Stomach smooth muscle (tissue), 2 donors: ENCODE measurements around the gene NANOS1.

Source experiments
- H3K27ac ChIP-seq: one replicate; pipeline ENCODE4 v1.7.0; 2013; ENCODE audit warnings: mild to moderate bottlenecking, low read length, inconsistent platforms
- H3K27me3 ChIP-seq, 2 donors: one replicate each; pipeline ENCODE4 v1.7.0; 2013; ENCODE audit warnings: low read length in 2 of 2; ENCODE audit not compliant: insufficient read depth in 2 of 2, control insufficient read depth in 1 of 2
- H3K36me3 ChIP-seq, 2 donors: one replicate each; pipeline ENCODE4 v1.7.0; 2013; ENCODE audit warnings: low read length in 2 of 2; ENCODE audit not compliant: control insufficient read depth in 2 of 2, insufficient read depth in 2 of 2
- H3K4me1 ChIP-seq: one replicate; pipeline ENCODE4 v1.7.0; 2013; ENCODE audit warnings: low read length; ENCODE audit not compliant: control insufficient read depth, insufficient read depth
- H3K4me3 ChIP-seq, 2 donors: one replicate each; pipeline ENCODE4 v1.7.0; 2013; ENCODE audit warnings: low read length in 2 of 2
- H3K9ac ChIP-seq, 2 donors: one replicate each; pipeline ENCODE4 v1.7.0; 2013; ENCODE audit warnings: low read length in 2 of 2, mild to moderate bottlenecking in 1 of 2
- H3K9me3 ChIP-seq, 2 donors: one replicate each; pipeline ENCODE4 v1.7.0; 2013; ENCODE audit warnings: low read length in 2 of 2; ENCODE audit not compliant: control insufficient read depth in 2 of 2
- donor health status: healthy.
- donor health status: Pancreatic carcinoma.

Gene NANOS1

DNA sequence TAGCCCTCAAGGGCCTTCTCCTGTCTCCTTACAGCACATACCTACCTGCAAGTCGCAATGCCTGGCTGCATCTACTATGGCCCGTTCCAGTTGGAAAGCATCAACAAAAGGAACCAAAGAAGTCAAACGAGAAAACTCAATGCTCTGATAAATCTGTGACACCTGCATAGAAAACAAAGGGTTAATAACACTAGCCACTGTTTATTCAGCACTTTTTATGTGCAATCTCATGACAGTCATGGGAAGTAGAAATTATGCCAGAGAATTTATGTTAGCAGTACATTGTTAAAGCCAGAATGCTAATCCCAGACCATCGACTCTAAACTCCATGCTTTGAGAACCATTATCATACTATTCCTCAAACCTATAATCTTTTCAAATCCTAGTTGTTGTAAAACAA, 30.0 kb downstream of the NANOS1 start:
- no peaks in the 10 kb centered on the region for H3K9me3 ChIP-seq
- H3K27ac ChIP-seq = no peak overlapping the region
- no peaks in the 10 kb centered on the region for H3K27me3 ChIP-seq
- H3K4me1 ChIP-seq = no peaks in the 10 kb centered on the region
- no peak overlapping the region for H3K4me3 ChIP-seq
- H3K9ac ChIP-seq = no peak overlapping the region
- peaks cover 56 to 57% of the 10 kb centered on the region in 2 donors for H3K36me3 ChIP-seq

DNA sequence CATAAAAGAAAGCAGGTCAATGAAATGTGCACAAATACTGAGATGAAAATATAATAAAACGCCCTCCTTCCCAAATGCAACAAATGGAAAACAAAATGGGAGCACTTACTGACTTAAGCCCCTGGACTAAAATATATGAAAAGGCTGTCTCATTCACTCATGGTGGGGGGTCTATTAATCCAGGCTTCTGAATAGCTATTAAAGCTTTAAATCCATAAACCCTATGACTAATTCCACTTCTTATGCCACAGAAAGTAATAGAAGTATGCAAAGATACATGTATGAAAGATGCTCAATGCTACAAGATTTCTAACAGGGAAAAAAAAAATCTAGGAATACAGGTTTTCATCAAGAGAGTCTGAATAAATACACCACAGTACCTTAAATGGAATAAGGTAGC, 30.6 kb downstream of the NANOS1 start:
- Histone ChIP-seq H3K9me3 (no peaks in the 10 kb centered on the region), H3K27me3 (no peaks in the 10 kb centered on the region), H3K4me3 (no peak overlapping the region), H3K27ac (no peak overlapping the region), H3K36me3 (peaks cover 60% of the 10 kb centered on the region in 2 donors), H3K4me1 (no peaks in the 10 kb centered on the region), H3K9ac (no peak overlapping the region)

DNA sequence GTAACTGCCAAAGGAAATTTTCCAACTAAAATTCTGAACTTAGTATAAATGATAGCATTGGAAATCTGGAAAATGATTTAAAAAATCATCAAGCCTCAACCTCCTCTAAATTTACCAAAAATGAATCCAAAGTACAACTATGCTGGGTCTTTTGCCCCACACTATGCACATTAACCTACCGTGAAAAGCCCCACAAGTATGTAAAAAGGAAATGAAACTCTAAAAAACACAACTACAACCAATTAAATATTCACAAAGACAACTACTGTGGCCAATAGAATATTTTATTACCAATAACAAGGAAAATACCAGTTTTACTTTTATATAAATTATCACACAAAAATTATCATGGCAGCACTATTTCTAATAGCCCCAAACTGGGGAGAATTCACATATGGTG, 31.8 kb downstream of the NANOS1 start:
- Histone ChIP-seq H3K36me3 (peaks cover 60 to 66% of the 10 kb centered on the region in 2 donors), H3K27me3 (no peaks in the 10 kb centered on the region), H3K27ac (no peak overlapping the region), H3K4me3 (no peak overlapping the region), H3K9ac (no peak overlapping the region), H3K4me1 (no peaks in the 10 kb centered on the region), H3K9me3 (no peaks in the 10 kb centered on the region)

DNA sequence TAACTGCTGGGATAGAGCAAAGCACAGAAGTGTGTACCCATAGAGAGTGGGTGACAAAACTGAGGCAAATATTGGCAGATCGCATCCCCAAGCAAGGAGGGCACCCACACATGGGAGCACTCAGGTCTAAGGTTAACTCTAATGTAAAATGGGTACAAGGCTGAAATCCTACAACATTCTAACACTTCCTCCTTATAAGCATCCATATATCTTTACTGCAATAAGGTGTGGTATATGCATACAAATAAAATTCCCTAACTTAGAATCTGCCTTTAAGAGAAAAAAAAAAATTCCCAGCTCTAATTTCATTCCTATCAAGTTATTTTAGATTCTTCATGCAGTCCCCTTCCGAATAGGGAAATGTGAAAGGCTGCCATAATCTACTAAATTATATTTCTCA, 32.4 kb downstream of the NANOS1 start:
- no peaks in the 10 kb centered on the region for H3K9me3 ChIP-seq
- H3K36me3 ChIP-seq = peaks cover 55 to 67% of the 10 kb centered on the region in 2 donors

DNA sequence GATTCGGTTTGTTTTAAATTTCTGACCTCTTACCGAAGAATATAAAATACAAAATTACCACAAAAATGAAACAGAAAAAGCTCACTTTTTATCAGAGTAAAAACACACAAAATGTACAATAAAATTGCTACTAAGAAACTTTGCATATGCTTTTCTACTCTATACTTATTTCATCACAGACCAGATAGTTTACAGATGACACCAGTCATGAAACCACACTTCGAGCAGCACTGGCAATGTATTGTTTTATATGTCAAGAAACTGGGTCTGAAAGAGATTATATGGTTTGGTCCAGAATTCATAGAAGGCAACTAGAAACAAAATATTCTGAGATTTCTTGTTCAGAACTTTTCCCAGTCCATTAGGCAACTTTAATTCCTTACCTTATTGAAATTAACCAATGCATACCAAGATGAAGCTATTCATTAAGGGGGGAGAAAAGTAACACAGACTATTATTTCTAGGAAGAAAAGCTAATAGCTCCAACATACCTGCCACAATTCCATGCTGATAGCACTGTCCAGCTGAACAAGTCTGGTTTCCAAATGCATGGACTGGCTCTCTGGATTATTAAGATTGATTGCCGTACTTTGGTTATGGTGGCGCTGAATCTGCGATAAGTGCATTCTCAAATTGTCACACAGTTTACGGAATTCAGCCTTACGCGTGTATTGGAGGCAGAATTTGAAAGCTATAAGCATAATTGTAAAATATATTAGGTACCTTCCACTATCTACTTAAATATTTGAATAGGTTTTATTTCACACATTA, 41.1 kb downstream of the NANOS1 start:
- Histone ChIP-seq H3K36me3 (peaks cover 28 to 30% of the 10 kb centered on the region in 2 donors), H3K4me1 (no peaks in the 10 kb centered on the region), H3K4me3 (no peak overlapping the region), H3K9ac (no peak overlapping the region), H3K27ac (no peak overlapping the region), H3K9me3 (no peaks in the 10 kb centered on the region), H3K27me3 (no peaks in the 10 kb centered on the region)

More for the DNA sequence above, 32.4 kb downstream of the NANOS1 start:
- Histone ChIP-seq H3K4me3 (no peak overlapping the region), H3K27me3 (no peaks in the 10 kb centered on the region), H3K27ac (no peak overlapping the region), H3K4me1 (no peaks in the 10 kb centered on the region), H3K9ac (no peak overlapping the region)

DNA sequence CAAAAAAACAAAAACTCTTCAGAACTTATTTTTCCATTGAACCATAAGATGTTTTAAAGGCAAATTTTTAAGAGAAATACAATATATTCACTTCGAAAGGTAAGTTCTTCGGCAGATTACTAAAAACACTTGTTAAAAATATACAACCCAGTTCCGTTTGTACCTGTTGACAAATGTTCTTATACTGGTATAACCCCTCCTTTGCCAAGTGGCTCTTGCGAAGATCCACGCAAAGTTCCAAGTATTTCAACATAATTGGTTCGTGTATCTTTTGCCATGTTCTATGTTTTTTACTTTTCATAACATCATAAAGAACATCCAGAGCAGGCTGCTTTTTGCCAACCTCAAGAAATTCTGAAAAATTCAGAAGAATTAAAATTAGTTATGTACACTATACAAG, 44.1 kb downstream of the NANOS1 start:
- H3K9ac ChIP-seq = no peak overlapping the region
- no peaks in the 10 kb centered on the region for H3K27me3 ChIP-seq
- no peaks in the 10 kb centered on the region for H3K4me1 ChIP-seq
- no peak overlapping the region for H3K27ac ChIP-seq
- H3K4me3 ChIP-seq = no peak overlapping the region
- no peaks in the 10 kb centered on the region for H3K9me3 ChIP-seq
- H3K36me3 ChIP-seq = peaks cover 10 to 23% of the 10 kb centered on the region in 2 donors

GRCh38 chr10:119078422-119079179, 49.1 kb downstream of the NANOS1 start:
- H3K27me3 ChIP-seq = no peaks in the 10 kb centered on the region
- no peak overlapping the region for H3K27ac ChIP-seq
- H3K9ac ChIP-seq = peak overlapping the region; percentile 48 to 99
- H3K9me3 ChIP-seq = no peaks in the 10 kb centered on the region
- H3K36me3 ChIP-seq = no peaks in the 10 kb centered on the region
- no peaks in the 10 kb centered on the region for H3K4me1 ChIP-seq
- H3K4me3 ChIP-seq = peak overlapping the region; percentile 88 to 91

DNA sequence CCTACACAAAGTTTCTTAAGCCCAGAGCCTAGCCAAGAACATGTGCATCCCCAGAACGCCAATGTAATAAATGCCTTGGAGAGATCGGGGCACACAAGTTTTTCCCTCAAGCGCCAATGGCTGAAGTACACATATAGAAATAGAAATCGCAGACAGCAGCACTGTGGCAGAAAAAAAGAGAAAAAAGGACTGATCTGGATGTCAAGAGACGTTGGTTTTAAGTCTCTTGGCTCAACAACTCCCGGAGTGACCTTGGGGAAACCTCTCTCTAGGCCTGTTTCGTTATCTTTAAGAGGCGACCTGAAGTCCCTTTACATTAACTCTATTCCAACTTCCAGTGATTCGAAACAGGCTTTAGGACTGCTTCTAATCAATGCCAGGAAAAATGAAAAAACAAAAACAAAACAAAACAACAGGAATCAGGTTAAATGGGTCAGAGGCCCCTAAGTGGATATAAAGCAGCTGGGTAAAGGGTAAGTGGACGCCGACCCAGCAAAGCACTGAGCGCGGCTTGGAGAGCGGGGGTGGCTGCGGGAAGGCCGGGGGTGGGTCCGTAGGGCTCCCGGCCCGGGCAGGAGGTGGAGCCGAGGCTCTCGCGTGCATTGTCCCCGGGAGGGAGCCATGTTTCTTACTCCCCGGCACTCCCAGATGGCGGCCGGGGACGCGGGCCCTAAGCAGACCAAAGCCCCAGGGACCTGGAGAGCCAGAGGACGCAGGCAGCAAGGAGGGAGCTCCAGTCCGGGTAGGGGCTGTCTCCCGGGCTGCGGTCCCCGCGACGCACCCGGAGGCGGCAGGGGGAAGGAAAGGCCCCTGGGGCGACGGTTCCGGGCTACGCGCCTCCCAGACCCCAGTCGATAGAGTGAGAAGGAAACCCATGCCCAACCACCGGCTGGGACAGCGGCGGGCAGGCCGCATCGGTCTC, 50.3 kb downstream of the NANOS1 start:
- Histone ChIP-seq H3K36me3 (no peaks in the 10 kb centered on the region), H3K27me3 (no peaks in the 10 kb centered on the region), H3K9me3 (no peaks in the 10 kb centered on the region), H3K4me3 (peak overlapping the region; percentile 88 to 91), H3K27ac (peak overlapping the region; percentile 95), H3K4me1 (no peaks in the 10 kb centered on the region), H3K9ac (peak overlapping the region; percentile 98 to 99)

GRCh38 chr10:119080521-119081259, 51.2 kb downstream of the NANOS1 start, which contains the start of gene EIF3A:
EIF3A (minus strand) TSS chr10:119080817; CDS start chr10:119080676, 141 bp downstream.
- H3K9ac ChIP-seq = peak within 1 kb of the TSS; percentile 98 to 99
- H3K4me3 ChIP-seq = peak within 1 kb of the TSS; percentile 88 to 91
- H3K27ac ChIP-seq = peak within 1 kb of the TSS; percentile 95
- H3K27me3 ChIP-seq = no peaks in the 10 kb centered on the region
- no peaks in the 10 kb centered on the region for H3K36me3 ChIP-seq
- no peaks in the 10 kb centered on the region for H3K9me3 ChIP-seq
- no peaks in the 10 kb centered on the region for H3K4me1 ChIP-seq
